Neural cell (in vitro differentiated cells): ENCODE data around the gene RBM10. TPM values are rescaled to one million over a fixed set of nuclear protein-coding genes. Genes with fewer than 3 reads are reported as not detected.

Experiments used
- H2AFZ ChIP-seq: fragments of 200-600, 300-800 bp; sonication (generic), shearing (Covaris generic); 2 replicates; pipeline ENCODE4 v1.6.0; 2014; ENCODE audit warnings: low read depth, mild to moderate bottlenecking, antibody characterized with exemption, low read length, moderate library complexity
- H3F3A ChIP-seq: fragments of 200-600 bp; shearing (Covaris generic); 2 replicates; pipeline ENCODE4 v1.6.1; 2016; ENCODE audit warnings: mild to moderate bottlenecking, moderate library complexity, mixed read lengths, antibody characterized with exemption, low read length; ENCODE audit not compliant: insufficient read depth, poor library complexity, severe bottlenecking
- H3K27ac ChIP-seq: fragments of 200-600, 300-800 bp; sonication (generic), shearing (Covaris generic); 2 replicates; pipeline ENCODE4 v1.5.1; 2014; ENCODE audit warnings: mild to moderate bottlenecking, low read length, moderate library complexity
- H3K27me3 ChIP-seq: fragments of 300-800, 200-600 bp; sonication (generic), shearing (Covaris generic); 2 replicates; pipeline ENCODE4 v1.6.0; 2014; ENCODE audit warnings: mild to moderate bottlenecking, low read depth, low read length, moderate library complexity; ENCODE audit not compliant: insufficient read depth
- H3K36me3 ChIP-seq: fragments of 300-800, 200-600 bp; sonication (generic), shearing (Covaris generic); 2 replicates; pipeline ENCODE4 v1.5.1; 2014; ENCODE audit warnings: mild to moderate bottlenecking, antibody characterized with exemption, low read length, moderate library complexity; ENCODE audit not compliant: insufficient read depth
- H3K4me2 ChIP-seq: fragments of 300-800, 200-600 bp; sonication (generic), shearing (Covaris generic); 2 replicates; pipeline ENCODE4 v1.6.0; 2014; ENCODE audit warnings: mild to moderate bottlenecking, low read length
- H3K4me3 ChIP-seq: fragments of 300-800, 200-600 bp; sonication (generic), shearing (Covaris generic); 2 replicates; pipeline ENCODE4 v1.5.1; 2014; ENCODE audit warnings: mild to moderate bottlenecking, low read length, moderate library complexity
- H3K79me2 ChIP-seq: fragments of 200-600 bp; shearing (Covaris generic); replicated peaks from 2 replicates; pipeline ENCODE4 v1.6.0; 2014; ENCODE audit warnings: mild to moderate bottlenecking, low read length, moderate library complexity; ENCODE audit not compliant: insufficient read depth
- H3K9ac ChIP-seq: fragments of 300-800, 200-600 bp; sonication (generic), shearing (Covaris generic); 2 replicates; pipeline ENCODE4 v1.6.1; 2016; ENCODE audit warnings: mild to moderate bottlenecking, low read length, mixed read lengths
- H3K9me2 ChIP-seq: fragments of 200-600 bp; shearing (Covaris generic); 2 replicates; pipeline ENCODE4 v1.6.1; 2016; ENCODE audit warnings: mild to moderate bottlenecking, low read length, mixed read lengths; ENCODE audit not compliant: insufficient read depth
- H3K9me3 ChIP-seq: fragments of 200-600, 300-800 bp; sonication (generic), shearing (Covaris generic); 2 replicates; pipeline ENCODE4 v1.6.1; 2016; ENCODE audit warnings: mild to moderate bottlenecking, mixed run types, low read length, moderate library complexity, mixed read lengths
- H4K20me1 ChIP-seq: fragments of 200-600 bp; shearing (Covaris generic); 2 replicates; pipeline ENCODE4 v1.6.1; 2016; ENCODE audit warnings: mild to moderate bottlenecking, mixed run types; ENCODE audit not compliant: insufficient read depth
- CTCF ChIP-seq: fragments of 450-650 bp; IDR thresholded peaks from 2 replicates; pipeline ENCODE4 v1.5.1; 2014; ENCODE audit warnings: antibody characterized with exemption, mild to moderate bottlenecking, moderate library complexity; ENCODE audit not compliant: poor library complexity, severe bottlenecking
- EP300 ChIP-seq: fragments of 450-650 bp; conservative IDR thresholded peaks from 2 replicates; pipeline ENCODE4 v1.6.1; 2014; ENCODE audit warnings: antibody characterized with exemption, mild to moderate bottlenecking, moderate library complexity; ENCODE audit not compliant: poor library complexity, severe bottlenecking
- EZH2 ChIP-seq: fragments of 200-600, 300-800 bp; shearing (Covaris generic), sonication (generic); IDR thresholded peaks from 2 replicates; pipeline ENCODE4 v1.6.1; 2014; ENCODE audit warnings: antibody characterized with exemption, low read length, borderline replicate concordance, mild to moderate bottlenecking; ENCODE audit not compliant: insufficient read depth, poor library complexity, severe bottlenecking
- MXI1 ChIP-seq: fragments of 450-650 bp; conservative IDR thresholded peaks from 2 replicates; pipeline ENCODE4 v1.6.1; 2014; ENCODE audit warnings: antibody characterized with exemption, mild to moderate bottlenecking; ENCODE audit not compliant: poor library complexity, severe bottlenecking
- POLR2AphosphoS5 ChIP-seq: IDR thresholded peaks from 2 replicates; pipeline ENCODE4 v1.6.1; 2012
- RAD21 ChIP-seq: fragments of 450-650 bp; conservative IDR thresholded peaks from 2 replicates; pipeline ENCODE4 v1.6.1; 2014; ENCODE audit warnings: antibody characterized with exemption, mild to moderate bottlenecking, moderate library complexity
- SMC3 ChIP-seq: fragments of 450-650 bp; conservative IDR thresholded peaks from 2 replicates; pipeline ENCODE4 v1.6.1; 2014; ENCODE audit warnings: antibody characterized with exemption, mild to moderate bottlenecking, moderate library complexity; ENCODE audit not compliant: poor library complexity
- TAF1 ChIP-seq: IDR thresholded peaks from 2 replicates; pipeline ENCODE4 v1.6.1; 2012; ENCODE audit warnings: low read depth
- polyA plus RNA-seq: library from polyadenylated mRNA; depleted of rRNA; stranded (reverse); fragments of >200 nt; gene quantifications from 2 replicates; pipeline ENCODE4 v1.2.3, GENCODE V29; 2014
- TF ChIP-seq, protein P1 (sequence below): IDR thresholded peaks from 2 replicates; pipeline ENCODE4 v1.6.1; 2012; ENCODE audit warnings: borderline replicate concordance

RBM10 gene
- polyA plus RNA-seq, 1 donor from 2014 or later = 53.1 TPM

GRCh38 chrX:47146936-47147859 is 2.2 kb downstream of the RBM10 start:
- Histone ChIP-seq H3K4me3 (peak overlapping the region; percentile 79), H3K9me3 (no peaks in the 10 kb centered on the region), H3K36me3 (no peaks in the 10 kb centered on the region), H2AFZ (no peak overlapping the region), H3K9ac (peak overlapping the region; percentile 98), H4K20me1 (peaks cover 3% of the 10 kb centered on the region), H3K4me2 (no peak overlapping the region), H3K27me3 (no peaks in the 10 kb centered on the region), H3F3A (no peaks in the 10 kb centered on the region), H3K27ac (no peak overlapping the region), H3K9me2 (no peaks in the 10 kb centered on the region), H3K79me2 (peaks cover 36% of the 10 kb centered on the region)
- TF ChIP-seq, protein P1, sequence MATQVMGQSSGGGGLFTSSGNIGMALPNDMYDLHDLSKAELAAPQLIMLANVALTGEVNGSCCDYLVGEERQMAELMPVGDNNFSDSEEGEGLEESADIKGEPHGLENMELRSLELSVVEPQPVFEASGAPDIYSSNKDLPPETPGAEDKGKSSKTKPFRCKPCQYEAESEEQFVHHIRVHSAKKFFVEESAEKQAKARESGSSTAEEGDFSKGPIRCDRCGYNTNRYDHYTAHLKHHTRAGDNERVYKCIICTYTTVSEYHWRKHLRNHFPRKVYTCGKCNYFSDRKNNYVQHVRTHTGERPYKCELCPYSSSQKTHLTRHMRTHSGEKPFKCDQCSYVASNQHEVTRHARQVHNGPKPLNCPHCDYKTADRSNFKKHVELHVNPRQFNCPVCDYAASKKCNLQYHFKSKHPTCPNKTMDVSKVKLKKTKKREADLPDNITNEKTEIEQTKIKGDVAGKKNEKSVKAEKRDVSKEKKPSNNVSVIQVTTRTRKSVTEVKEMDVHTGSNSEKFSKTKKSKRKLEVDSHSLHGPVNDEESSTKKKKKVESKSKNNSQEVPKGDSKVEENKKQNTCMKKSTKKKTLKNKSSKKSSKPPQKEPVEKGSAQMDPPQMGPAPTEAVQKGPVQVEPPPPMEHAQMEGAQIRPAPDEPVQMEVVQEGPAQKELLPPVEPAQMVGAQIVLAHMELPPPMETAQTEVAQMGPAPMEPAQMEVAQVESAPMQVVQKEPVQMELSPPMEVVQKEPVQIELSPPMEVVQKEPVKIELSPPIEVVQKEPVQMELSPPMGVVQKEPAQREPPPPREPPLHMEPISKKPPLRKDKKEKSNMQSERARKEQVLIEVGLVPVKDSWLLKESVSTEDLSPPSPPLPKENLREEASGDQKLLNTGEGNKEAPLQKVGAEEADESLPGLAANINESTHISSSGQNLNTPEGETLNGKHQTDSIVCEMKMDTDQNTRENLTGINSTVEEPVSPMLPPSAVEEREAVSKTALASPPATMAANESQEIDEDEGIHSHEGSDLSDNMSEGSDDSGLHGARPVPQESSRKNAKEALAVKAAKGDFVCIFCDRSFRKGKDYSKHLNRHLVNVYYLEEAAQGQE = no peak
- no peak for TF ChIP-seq EP300
- no peak for TF ChIP-seq RAD21
- TF ChIP-seq MXI1 = no peak
- TF ChIP-seq POLR2AphosphoS5 = no peak
- TF ChIP-seq EZH2 = no peak
- no peak for TF ChIP-seq TAF1
- TF ChIP-seq CTCF = no peak
- no peak for TF ChIP-seq SMC3

GRCh38 chrX:47148946-47149345 is 3.9 kb downstream of the RBM10 start:
- Histone ChIP-seq H3K36me3 (no peaks in the 10 kb centered on the region), H3K27ac (no peak overlapping the region), H3K79me2 (peaks cover 38% of the 10 kb centered on the region), H3K27me3 (no peaks in the 10 kb centered on the region), H4K20me1 (peaks cover 3% of the 10 kb centered on the region), H3K9ac (no peak overlapping the region), H3K9me2 (no peaks in the 10 kb centered on the region), H2AFZ (no peak overlapping the region), H3K4me2 (no peak overlapping the region), H3K9me3 (no peaks in the 10 kb centered on the region), H3F3A (no peaks in the 10 kb centered on the region), H3K4me3 (no peak overlapping the region)
- TF ChIP-seq EZH2 (no peak), RAD21 (no peak), CTCF (no peak), TAF1 (no peak)
